GM12878 (cell line): ENCODE data around the gene MYNN.

Source experiments
- CBX3 ChIP-seq: fragments of 200-600 bp; sonication (generic); IDR thresholded peaks from 2 replicates; pipeline ENCODE4 v1.6.1; 2016; ENCODE audit warnings: low read depth, borderline replicate concordance
- CEBPB ChIP-seq, 2 experiments: fragments of 150-350 bp in 1 of 2; IDR thresholded peaks; 2 replicates each; pipeline ENCODE4 v1.6.1; 2012 to 2014; ENCODE audit warnings: low read depth in 2 of 2, low read length in 2 of 2, borderline replicate concordance in 1 of 2, inconsistent platforms in 1 of 2
- CTCF ChIP-seq, 3 experiments: IDR thresholded peaks in 2 of 3; conservative IDR thresholded peaks in 1 of 3; 2 replicates each; pipeline ENCODE4 v1.5.1; 2011; ENCODE audit warnings: low read depth in 3 of 3, low read length in 3 of 3, mild to moderate bottlenecking in 3 of 3, control low read depth in 2 of 3, moderate library complexity in 2 of 3, inconsistent platforms in 1 of 3, mixed read lengths in 1 of 3; ENCODE audit not compliant: control insufficient read depth in 2 of 3, insufficient read depth in 1 of 3; ENCODE audit errors: extremely low read depth in 1 of 3
- ETV6 ChIP-seq, 2 experiments: fragments of 450-650 bp in 1 of 2; IDR thresholded peaks in 1 of 2; conservative IDR thresholded peaks in 1 of 2; 2 replicates each; pipeline ENCODE4 v1.6.1; 2014; ENCODE audit warnings: antibody characterized with exemption in 1 of 2, borderline replicate concordance in 1 of 2, low read depth in 1 of 2, mild to moderate bottlenecking in 1 of 2, moderate library complexity in 1 of 2
- EZH2 ChIP-seq: IDR thresholded peaks from 2 replicates; pipeline ENCODE4 v1.6.1; 2012; ENCODE audit warnings: low read depth, mild to moderate bottlenecking, control low read depth, inconsistent platforms, low read length, borderline replicate concordance; ENCODE audit not compliant: control insufficient read depth
- IRF3 ChIP-seq: fragments of 450-650 bp; IDR thresholded peaks from 2 replicates; pipeline ENCODE4 v1.6.1; 2014; ENCODE audit warnings: mild to moderate bottlenecking
- POLR2A ChIP-seq: IDR thresholded peaks from 2 replicates; pipeline ENCODE4 v1.6.1; 2011; ENCODE audit warnings: low read depth, mild to moderate bottlenecking, low read length
- REST ChIP-seq: IDR thresholded peaks from 2 replicates; pipeline ENCODE4 v1.6.1; 2012; ENCODE audit warnings: mild to moderate bottlenecking, low read depth, low read length
- RFX5 ChIP-seq: IDR thresholded peaks from 2 replicates; pipeline ENCODE4 v1.6.1; 2011; ENCODE audit warnings: low read depth, low read length, improper control_type of control experiment
- SMC3 ChIP-seq: IDR thresholded peaks from 2 replicates; pipeline ENCODE4 v1.6.1; 2011; ENCODE audit warnings: low read length, improper control_type of control experiment, borderline replicate concordance
- TAF1 ChIP-seq: IDR thresholded peaks from 2 replicates; pipeline ENCODE4 v1.6.1; 2011; ENCODE audit warnings: mild to moderate bottlenecking, low read depth, low read length, borderline replicate concordance
- TCF7 ChIP-seq: IDR thresholded peaks from 2 replicates; pipeline ENCODE4 v1.6.1; 2014; ENCODE audit warnings: antibody characterized with exemption, borderline replicate concordance

GRCh38 chr3:169759256-169759655, 13.9 kb upstream of the MYNN start:
- TF ChIP-seq TCF7 (no peak), ETV6 (conservative IDR thresholded peaks at IDR 0.05 in 1 of 2, IDR thresholded peaks at IDR 0.05 in 1 of 2; ENCODE audit: borderline replicate concordance in 1 of 2, low read depth in 1 of 2) (no peak), CTCF (IDR thresholded peaks at IDR 0.05 in 2 of 3, conservative IDR thresholded peaks at IDR 0.05 in 1 of 3; ENCODE audit: control insufficient read depth in 2 of 3, extremely low read depth in 1 of 3, insufficient read depth in 1 of 3, low read depth in 3 of 3, low read length in 3 of 3) (no peak), TAF1 (no peak), SMC3 (no peak), REST (no peak), CEBPB (IDR thresholded peaks at IDR 0.05; ENCODE audit: borderline replicate concordance in 1 of 2, low read depth in 2 of 2, low read length in 2 of 2) (no peak), POLR2A (no peak), IRF3 (no peak), RFX5 (no peak), CBX3 (no peak), EZH2 (no peak)
